ENCODE data around the gene IRF2BP1.
A peak's percentile ranks its signal among the peaks of the same experiment; 100 is the strongest.

The IRF2BP1 gene

GRCh38 chr19:45885556-45886426, at the start of gene IRF2BP1:
TSS of gene IRF2BP1 (minus strand) at chr19:45886141. CDS start at chr19:45885774, 367 bp downstream.
- peak; percentile 50 for DNase-seq

- DNase-seq, result no peak
These were observed 49.3 kb upstream of the IRF2BP1 start for GRCh38 chr19:45935267-45935666.

GRCh38 chr19:45934551-45935230, 48.8 kb upstream of the IRF2BP1 start:
- no peak for DNase-seq

- no peak for DNase-seq
These were observed 47.8 kb upstream of the IRF2BP1 start for GRCh38 chr19:45933759-45934158.

GRCh38 chr19:45931055-45931454, 45.1 kb upstream of the IRF2BP1 start:
- no peak for DNase-seq

GRCh38 chr19:45929247-45929646, 43.3 kb upstream of the IRF2BP1 start:
- no peak for DNase-seq

- DNase-seq, result peak; percentile 74
These were observed 41.8 kb upstream of the IRF2BP1 start for GRCh38 chr19:45927565-45928261.

GRCh38 chr19:45924891-45925447, 39.0 kb upstream of the IRF2BP1 start:
- DNase-seq, result no peak

GRCh38 chr19:45922281-45922680, 36.3 kb upstream of the IRF2BP1 start:
- no peak for DNase-seq

- DNase-seq, result no peak
These were observed 34.5 kb upstream of the IRF2BP1 start for GRCh38 chr19:45920458-45920857.

- DNase-seq, result no peak
These were observed 33.7 kb upstream of the IRF2BP1 start for GRCh38 chr19:45919678-45920077.

GRCh38 chr19:45918721-45919120, 32.8 kb upstream of the IRF2BP1 start:
- no peak for DNase-seq

GRCh38 chr19:45917421-45918091, 31.6 kb upstream of the IRF2BP1 start:
- no peak for DNase-seq

- DNase-seq, result no peak
These were observed 28.2 kb upstream of the IRF2BP1 start, which contains the start of gene NANOS2 for GRCh38 chr19:45913874-45914830. TSS of gene NANOS2 (minus strand) at chr19:45914778. CDS start at chr19:45914693, 85 bp downstream.

GRCh38 chr19:45911291-45911690, 25.4 kb upstream of the IRF2BP1 start:
- DNase-seq, result no peak

- no peak for DNase-seq
These were observed 23.0 kb upstream of the IRF2BP1 start for GRCh38 chr19:45908956-45909355.

- no peak for DNase-seq
These were observed 20.3 kb upstream of the IRF2BP1 start for GRCh38 chr19:45906221-45906620.

GRCh38 chr19:45905011-45905410, 19.1 kb upstream of the IRF2BP1 start:
- DNase-seq, result no peak

- peak; percentile 87 for DNase-seq
These were observed 17.0 kb upstream of the IRF2BP1 start for GRCh38 chr19:45902651-45903625.
